Measurements from ENCODE around the gene UNC79.

UNC79 gene

DNA sequence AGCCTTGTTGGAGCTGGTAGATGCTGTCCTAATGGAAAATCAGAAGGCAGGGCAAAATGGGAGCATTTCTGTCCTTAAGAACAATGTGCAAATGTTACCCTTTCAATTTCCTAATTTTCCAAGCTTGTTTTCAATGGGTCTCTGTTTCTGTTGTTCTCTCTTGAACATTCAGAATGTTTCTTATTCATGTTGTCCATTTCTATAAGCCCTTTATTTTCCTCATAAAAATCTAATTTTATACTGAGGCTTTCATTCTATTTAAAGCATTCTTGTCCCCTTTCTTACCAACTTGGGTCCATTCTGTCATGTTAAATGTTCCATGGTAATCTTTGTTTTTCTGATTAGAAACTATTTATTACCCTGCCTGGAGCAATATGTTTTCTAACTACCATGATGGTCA, 232.6 kb downstream of the UNC79 start:
- DNase-seq (ENCODE audit: low read depth in 2 of 2): no peak

- no peak for DNase-seq (ENCODE audit: low read depth in 2 of 2)
Measured at GRCh38 chr14:93665169-93665568, 234.4 kb downstream of the UNC79 start.

GRCh38 chr14:93669632-93670031, 238.9 kb downstream of the UNC79 start:
- DNase-seq (ENCODE audit: low read depth in 2 of 2): no peak

- DNase-seq (ENCODE audit: low read depth in 2 of 2): no peak
Measured at GRCh38 chr14:93674343-93674742, 243.6 kb downstream of the UNC79 start.

- no peak for DNase-seq (ENCODE audit: low read depth in 2 of 2)
Measured at GRCh38 chr14:93675651-93676050, 244.9 kb downstream of the UNC79 start.

- DNase-seq (ENCODE audit: low read depth in 2 of 2): no peak
Measured at GRCh38 chr14:93676416-93676958, 245.7 kb downstream of the UNC79 start.

DNA sequence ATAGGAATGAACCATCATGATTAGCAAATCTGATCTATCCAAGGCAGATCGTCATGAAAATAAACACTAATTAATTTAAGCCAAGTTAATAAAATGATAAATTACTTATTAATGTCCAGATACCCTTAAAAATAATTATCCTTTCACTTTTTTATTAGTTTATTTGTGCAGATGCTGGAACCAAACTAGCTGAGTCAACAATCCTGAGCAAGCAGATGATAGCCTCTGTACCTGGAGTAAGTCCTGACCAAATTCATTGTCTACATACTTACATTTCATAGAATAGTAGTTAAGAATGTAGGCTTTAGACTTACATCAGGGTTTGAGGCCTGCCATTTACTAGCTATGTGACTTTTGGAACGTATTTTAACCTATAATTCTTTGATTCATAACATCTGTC, 251.7 kb downstream of the UNC79 start:
- DNase-seq (ENCODE audit: low read depth in 2 of 2): no peak

- no peak for DNase-seq (ENCODE audit: low read depth in 2 of 2)
Measured at GRCh38 chr14:93683226-93683625, 252.5 kb downstream of the UNC79 start.

- DNase-seq (ENCODE audit: low read depth in 2 of 2): no peak
Measured at GRCh38 chr14:93685121-93685895, 254.6 kb downstream of the UNC79 start.

- DNase-seq (ENCODE audit: low read depth in 2 of 2): no peak
Measured at GRCh38 chr14:93686268-93686667, 255.5 kb downstream of the UNC79 start.

DNA sequence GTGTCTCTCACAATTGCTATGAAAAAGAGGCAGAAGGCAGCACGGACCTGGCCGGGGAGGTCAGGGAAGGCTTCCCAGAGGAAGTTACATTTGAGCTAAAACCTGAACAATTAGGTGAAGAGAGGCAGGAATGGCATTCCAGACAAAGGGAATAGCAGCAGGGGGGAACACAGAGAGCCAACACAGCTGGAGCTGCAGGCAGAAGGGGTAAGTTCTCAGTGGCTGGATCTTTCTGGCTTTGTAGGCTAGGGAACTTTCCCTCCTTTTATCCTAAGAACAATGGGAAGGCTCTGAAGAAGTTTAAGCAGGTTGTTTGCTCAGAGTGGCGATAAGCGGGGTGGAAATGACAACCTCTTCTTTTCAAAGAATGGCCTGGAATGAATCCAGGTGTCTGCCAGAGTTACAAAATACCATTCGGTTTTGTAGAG, 257.5 kb downstream of the UNC79 start:
- no peak for DNase-seq (ENCODE audit: low read depth in 2 of 2)

DNA sequence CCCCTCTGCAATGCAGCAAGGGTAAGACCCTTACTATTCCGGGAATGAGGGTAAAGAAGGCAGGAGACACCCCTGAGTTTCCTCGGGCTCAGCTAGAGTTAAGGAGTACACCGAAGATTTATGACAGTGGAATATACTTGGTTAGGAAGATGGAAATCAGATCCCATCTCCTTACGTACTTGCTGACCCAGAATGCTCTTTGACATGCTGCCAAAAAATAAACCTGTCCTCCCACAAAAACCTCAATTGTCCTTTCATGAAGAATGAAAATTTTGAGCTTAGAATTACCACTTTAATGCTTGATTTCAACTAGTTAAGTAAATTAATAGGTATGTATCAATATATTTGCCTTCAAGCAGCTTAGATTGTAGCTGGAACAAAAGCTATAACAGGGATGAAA, 258.1 kb downstream of the UNC79 start:
- no peak for DNase-seq (ENCODE audit: low read depth in 2 of 2)

DNA sequence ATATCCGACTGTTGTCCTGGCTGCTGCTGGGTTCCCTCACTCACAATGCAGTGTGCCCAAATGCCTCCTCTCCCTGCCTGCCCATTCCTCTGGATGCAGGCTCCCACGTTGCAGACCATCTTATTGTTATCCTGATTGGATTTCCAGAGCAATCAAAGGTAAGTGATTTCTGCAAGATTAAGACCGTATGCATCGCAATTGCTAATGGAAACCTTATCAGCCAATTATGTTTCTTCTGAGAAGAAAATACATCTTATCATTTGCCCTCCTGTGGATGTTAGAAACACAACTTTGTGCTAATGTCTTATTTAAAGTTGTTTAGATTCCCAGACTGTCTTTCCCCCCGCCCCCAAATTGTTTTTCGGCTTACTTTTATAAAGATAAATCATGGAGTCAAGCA, 259.4 kb downstream of the UNC79 start:
- no peak for DNase-seq (ENCODE audit: low read depth in 2 of 2)

GRCh38 chr14:93691042-93691780, 260.5 kb downstream of the UNC79 start:
- no peak for DNase-seq (ENCODE audit: low read depth in 2 of 2)

- DNase-seq (ENCODE audit: low read depth in 2 of 2): no peak
Measured at GRCh38 chr14:93693914-93694313, 263.2 kb downstream of the UNC79 start.

GRCh38 chr14:93700928-93701327, 270.2 kb downstream of the UNC79 start:
- no peak for DNase-seq (ENCODE audit: low read depth in 2 of 2)

DNA sequence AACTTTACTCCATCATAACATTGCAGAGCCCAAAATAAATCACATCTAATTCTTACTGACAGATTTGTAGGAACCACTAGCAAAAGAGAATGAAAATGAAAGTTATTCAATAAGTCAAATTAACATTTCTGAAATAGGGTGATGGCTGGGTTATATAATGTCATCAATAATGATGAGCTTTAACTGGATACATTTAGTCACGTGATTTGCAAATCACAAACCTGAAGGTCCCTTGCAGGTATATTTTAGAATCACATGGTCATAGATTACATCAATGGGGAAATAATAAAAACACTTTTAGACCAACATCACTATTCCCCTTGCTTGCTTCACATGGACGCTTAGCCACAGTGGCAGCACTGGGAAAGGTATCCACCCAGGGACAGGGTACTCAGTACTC, 270.8 kb downstream of the UNC79 start:
- DNase-seq (ENCODE audit: low read depth in 2 of 2): no peak

- no peak for DNase-seq (ENCODE audit: low read depth in 2 of 2)
Measured at GRCh38 chr14:93702946-93703345, 272.2 kb downstream of the UNC79 start.

DNA sequence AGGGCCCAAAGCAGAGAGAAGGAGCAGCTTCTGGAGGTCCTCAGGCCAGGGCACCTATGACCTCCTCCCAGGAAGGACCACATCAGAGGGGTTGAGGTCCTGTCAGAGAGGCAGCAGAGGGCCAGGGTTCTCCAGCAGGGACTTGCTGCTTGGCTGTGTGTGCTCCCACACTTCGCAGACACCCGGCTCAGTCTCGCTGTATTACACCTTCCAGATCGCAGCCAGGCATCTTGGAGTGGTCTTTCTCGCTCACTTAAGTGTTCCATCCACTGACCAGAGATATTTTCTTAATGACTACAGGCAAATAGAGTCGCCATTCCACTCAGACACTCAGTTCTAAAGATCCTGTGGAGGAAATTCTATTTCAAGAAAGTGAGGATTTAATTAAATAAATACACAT, 273.2 kb downstream of the UNC79 start:
- no peak for DNase-seq (ENCODE audit: low read depth in 2 of 2)

- DNase-seq (ENCODE audit: low read depth in 2 of 2): no peak
Measured at GRCh38 chr14:93705513-93706156, 274.9 kb downstream of the UNC79 start.

DNA sequence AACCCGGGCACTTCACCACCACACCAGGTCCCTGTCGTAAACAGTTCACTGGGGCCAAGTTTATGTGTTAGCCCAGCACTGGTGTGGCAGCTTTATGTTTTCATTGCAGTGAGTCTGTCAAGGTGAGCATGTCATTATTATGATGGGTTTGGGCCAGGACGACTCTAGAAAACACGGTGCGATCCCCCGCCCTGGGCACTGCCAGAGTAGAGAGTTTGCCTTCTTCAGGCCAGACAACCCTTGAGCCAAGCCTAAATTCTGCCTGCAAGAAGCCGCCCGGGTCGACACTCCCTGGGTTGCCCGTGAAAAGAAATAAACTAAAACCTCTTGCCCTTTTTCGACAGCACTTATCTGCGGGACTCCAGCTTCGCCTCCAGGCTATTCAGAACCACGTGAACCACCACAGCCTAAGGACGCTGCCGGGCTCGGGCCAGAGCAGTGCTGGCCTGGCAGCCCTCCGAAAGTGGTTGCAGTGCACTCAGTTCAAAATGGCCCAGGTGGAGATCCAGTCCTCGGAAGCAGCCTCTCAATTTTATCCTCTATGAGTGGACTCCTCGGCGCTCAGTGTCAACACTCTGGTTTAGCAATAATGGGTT, 275.7 kb downstream of the UNC79 start:
- no peak for DNase-seq (ENCODE audit: low read depth in 2 of 2)

- DNase-seq (ENCODE audit: low read depth in 2 of 2): no peak
Measured at GRCh38 chr14:93707475-93707874, 276.7 kb downstream of the UNC79 start.

Data from stimulated activated CD8-positive, alpha-beta memory T cell treated with anti-CD3 and anti-CD28 coated beads, Interleukin-7, amount 100 ng/mL, for 1 hour (primary cell).